PC-3 (cell line): ENCODE results near the gene NRCAM.

Source experiments
- CTCF ChIP-seq: fragments of 300-600 bp; sonication (generic); conservative IDR thresholded peaks from 2 replicates; pipeline ENCODE4 v1.5.1; 2017; ENCODE audit warnings: antibody characterized with exemption, low read depth, mild to moderate bottlenecking, low read length
- EZH2 ChIP-seq: fragments of 300-600 bp; sonication (generic); IDR thresholded peaks from one replicate; pipeline ENCODE4 v1.6.1; 2017; ENCODE audit warnings: antibody characterized with exemption, mild to moderate bottlenecking, low read length; ENCODE audit not compliant: unreplicated experiment
- EZH2phosphoT487 ChIP-seq: fragments of 300-600 bp; sonication (generic); IDR thresholded peaks from 2 replicates; pipeline ENCODE4 v1.6.1; 2018; ENCODE audit warnings: mild to moderate bottlenecking, antibody characterized with exemption, low read length, borderline replicate concordance

DNA sequence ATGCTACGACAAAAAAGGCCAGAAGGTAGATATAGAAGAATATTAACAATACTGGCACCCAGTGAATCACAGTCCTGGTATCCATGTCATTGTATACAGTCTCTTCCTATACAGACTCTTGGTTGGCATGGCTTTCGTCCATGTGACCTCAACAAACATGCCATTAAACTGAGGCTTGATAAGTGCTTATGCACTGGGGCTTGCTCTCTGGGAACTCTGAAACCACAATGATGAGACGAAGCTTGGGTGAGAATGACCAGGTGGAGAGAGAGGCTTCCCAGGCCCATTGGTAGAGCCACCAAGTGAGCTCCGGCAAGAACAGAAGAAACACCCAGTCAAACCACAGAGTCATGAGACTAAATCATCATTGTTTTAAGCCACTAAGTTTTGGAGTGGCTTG is 36.5 kb upstream of the NRCAM start:
- TF ChIP-seq EZH2 (no peak), CTCF (no peak), EZH2phosphoT487 (no peak)
